NT2/D1 (cell line): Measurements from ENCODE around the gene TSPAN17.
A peak's percentile ranks its signal among the peaks of the same experiment; 100 is the strongest.

Source experiments
- DNase-seq: peaks from one replicate; pipeline ENCODE4 v3.0.0-alpha.2; 2011; ENCODE audit warnings: low read depth, low spot score
- H3K27me3 ChIP-seq: 2 replicates; pipeline ENCODE4 v1.6.0; 2011; ENCODE audit warnings: mild to moderate bottlenecking; ENCODE audit not compliant: insufficient read length, insufficient read depth
- H3K36me3 ChIP-seq: 2 replicates; pipeline ENCODE4 v1.6.1; 2011; ENCODE audit warnings: mild to moderate bottlenecking, low read length, mixed read lengths; ENCODE audit not compliant: insufficient read depth, insufficient read length
- H3K4me1 ChIP-seq: 2 replicates; pipeline ENCODE4 v1.5.1; 2011; ENCODE audit not compliant: insufficient read depth, insufficient read length
- H3K4me3 ChIP-seq: 2 replicates; pipeline ENCODE4 v1.5.1; 2011; ENCODE audit warnings: low read depth; ENCODE audit not compliant: insufficient read length
- H3K9ac ChIP-seq: 2 replicates; pipeline ENCODE4 v1.6.0; 2011; ENCODE audit warnings: low read depth; ENCODE audit not compliant: insufficient read length
- H3K9me3 ChIP-seq: 2 replicates; pipeline ENCODE4 v1.5.1; 2011; ENCODE audit warnings: mild to moderate bottlenecking, low read length; ENCODE audit not compliant: insufficient read depth
- SUZ12 ChIP-seq: IDR thresholded peaks from 2 replicates; pipeline ENCODE4 v1.6.1; 2011; ENCODE audit not compliant: insufficient read length, insufficient read depth; ENCODE audit errors: extremely low read depth
- YY1 ChIP-seq: IDR thresholded peaks from 2 replicates; pipeline ENCODE4 v1.6.1; 2011; ENCODE audit not compliant: insufficient read length, insufficient read depth
- ZNF274 ChIP-seq: IDR thresholded peaks from 2 replicates; pipeline ENCODE4 v1.6.1; 2011; ENCODE audit warnings: mild to moderate bottlenecking, low read depth, low read length

The TSPAN17 gene

DNA sequence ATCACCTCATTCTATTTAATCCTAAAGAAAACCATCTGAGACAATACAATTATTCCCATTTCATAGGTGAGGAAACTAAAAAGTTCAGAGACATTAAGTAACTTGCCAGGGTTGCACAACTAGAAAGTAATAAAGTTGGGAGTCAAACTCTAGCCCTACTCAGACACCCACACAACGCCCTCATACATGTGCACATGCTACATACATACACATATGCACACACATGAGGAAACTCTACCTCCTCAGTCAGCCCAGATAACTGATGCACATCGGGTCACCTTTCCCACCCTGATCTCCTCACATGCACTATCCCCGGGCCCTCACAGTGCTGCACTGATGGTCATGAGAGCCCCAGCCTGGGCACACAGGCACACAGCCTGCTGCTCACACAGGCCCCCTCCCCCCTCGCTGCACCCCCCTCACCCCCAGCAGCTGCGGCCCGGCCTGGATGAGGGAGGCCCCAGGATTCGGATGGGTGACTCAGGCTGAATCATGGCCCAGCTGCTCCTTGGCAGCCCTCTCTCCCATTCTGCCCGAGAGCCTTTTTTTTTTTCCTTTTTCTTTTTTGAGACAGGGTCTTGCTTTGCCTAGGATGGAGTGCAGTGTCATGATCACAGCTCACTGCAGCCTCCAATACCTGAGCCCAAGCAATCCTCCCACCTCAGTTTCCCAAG is 32.3 kb upstream of the TSPAN17 start:
- DNase-seq: no peak
- Histone ChIP-seq H3K4me1 (peaks cover 13% of the 10 kb centered on the region), H3K9ac (no peak overlapping the region), H3K36me3 (no peaks in the 10 kb centered on the region), H3K4me3 (no peak overlapping the region), H3K27me3 (peaks cover 31% of the 10 kb centered on the region), H3K9me3 (no peaks in the 10 kb centered on the region)
- TF ChIP-seq ZNF274 (no peak), YY1 (no peak), SUZ12 (no peak)

GRCh38 chr5:176616511-176616910 is 30.8 kb upstream of the TSPAN17 start:
- peaks cover 14% of the 10 kb centered on the region for H3K4me1 ChIP-seq
- no peaks in the 10 kb centered on the region for H3K9me3 ChIP-seq
- peaks cover 36% of the 10 kb centered on the region for H3K27me3 ChIP-seq
- no peak for DNase-seq
- no peaks in the 10 kb centered on the region for H3K36me3 ChIP-seq
- H3K4me3 ChIP-seq: no peak overlapping the region
- no peak for TF ChIP-seq SUZ12
- H3K9ac ChIP-seq: no peak overlapping the region

- H3K9ac ChIP-seq: no peak overlapping the region
- H3K27me3 ChIP-seq: peaks cover 36% of the 10 kb centered on the region
- H3K9me3 ChIP-seq: no peaks in the 10 kb centered on the region
- peaks cover 7% of the 10 kb centered on the region for H3K4me1 ChIP-seq
- DNase-seq: no peak
- H3K4me3 ChIP-seq: peak overlapping the region; percentile 22
- TF ChIP-seq ZNF274 (no peak), YY1 (no peak), SUZ12 (no peak)
- H3K36me3 ChIP-seq: no peaks in the 10 kb centered on the region
Observed at GRCh38 chr5:176618783-176619182, 28.5 kb upstream of the TSPAN17 start.

DNA sequence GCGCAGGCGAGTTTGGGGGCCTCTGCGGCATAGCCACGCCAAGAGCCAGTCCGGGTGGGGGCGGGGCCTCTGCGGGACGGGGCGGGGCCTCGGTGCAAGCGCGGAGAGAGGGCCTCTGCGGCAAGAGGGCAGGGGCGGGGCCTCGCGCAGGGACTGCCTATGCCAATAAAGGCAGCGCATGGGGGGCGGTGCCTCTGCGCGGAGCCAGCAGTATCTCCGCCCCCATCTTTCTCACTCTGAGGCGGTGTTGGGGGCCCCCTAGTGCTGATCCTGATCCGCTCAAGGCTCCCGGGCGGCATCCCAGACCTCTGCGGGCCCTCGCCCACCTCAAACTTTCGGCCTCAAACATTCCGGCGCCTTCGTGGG is 28.1 kb upstream of the TSPAN17 start:
- H3K36me3 ChIP-seq: no peaks in the 10 kb centered on the region
- H3K4me1 ChIP-seq: peaks cover 7% of the 10 kb centered on the region
- peak overlapping the region; percentile 74 for H3K9ac ChIP-seq
- H3K4me3 ChIP-seq: peak overlapping the region; percentile 28
- TF ChIP-seq YY1: no peak
- TF ChIP-seq SUZ12: no peak
- TF ChIP-seq ZNF274: no peak
- DNase-seq: peak; percentile 89
- no peaks in the 10 kb centered on the region for H3K9me3 ChIP-seq
- H3K27me3 ChIP-seq: peaks cover 36% of the 10 kb centered on the region

DNA sequence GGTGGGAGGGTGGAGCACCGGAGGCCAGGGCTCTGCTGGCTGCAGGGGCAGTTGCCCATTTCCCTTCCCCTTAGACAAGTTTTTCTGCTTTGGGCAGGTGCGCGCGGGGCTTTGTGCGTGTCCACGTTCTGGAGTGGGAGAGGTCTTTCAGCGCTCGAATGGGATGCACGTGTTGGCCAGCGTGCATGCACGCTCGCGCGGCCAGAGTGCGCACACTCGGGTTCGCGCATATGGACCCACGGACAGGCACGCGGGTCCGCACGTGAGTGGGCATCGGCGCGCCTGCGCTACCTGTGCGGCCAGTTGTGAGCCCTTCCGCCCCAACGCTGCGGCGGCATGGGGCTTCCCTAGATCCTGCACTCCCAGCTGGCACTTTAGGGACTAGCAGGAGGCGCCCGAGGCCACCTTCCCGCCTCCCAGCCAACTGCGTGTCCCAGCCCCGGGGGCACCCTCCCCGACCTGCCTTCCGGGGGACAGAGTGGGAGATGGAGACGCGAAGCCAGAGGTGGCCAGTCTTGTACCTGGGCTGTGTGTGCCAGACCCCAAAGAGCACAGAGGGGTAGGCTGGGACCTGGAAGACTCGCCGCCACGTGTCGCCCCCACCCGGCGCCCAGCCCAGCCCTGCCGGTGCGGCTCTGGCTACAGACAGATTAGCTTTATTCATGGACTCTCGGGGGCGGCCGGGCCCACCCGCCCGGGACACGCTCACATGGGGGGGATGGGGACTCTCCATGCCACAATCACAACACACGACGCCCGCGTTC is 27.5 kb upstream of the TSPAN17 start:
- Histone ChIP-seq H3K4me1 (peaks cover 7% of the 10 kb centered on the region), H3K27me3 (peaks cover 36% of the 10 kb centered on the region), H3K36me3 (no peaks in the 10 kb centered on the region), H3K9me3 (no peaks in the 10 kb centered on the region), H3K9ac (peak overlapping the region; percentile 74), H3K4me3 (peak overlapping the region; percentile 28)
- no peak for DNase-seq
- no peak for TF ChIP-seq YY1
- TF ChIP-seq SUZ12: no peak
- TF ChIP-seq ZNF274: no peak

GRCh38 chr5:176620333-176620981 is 26.8 kb upstream of the TSPAN17 start:
- TF ChIP-seq ZNF274 (no peak), YY1 (no peak), SUZ12 (no peak)
- Histone ChIP-seq H3K27me3 (peaks cover 36% of the 10 kb centered on the region), H3K4me3 (peak overlapping the region; percentile 28)

GRCh38 chr5:176621661-176622079 is 25.6 kb upstream of the TSPAN17 start:
- Histone ChIP-seq H3K4me3 (no peak overlapping the region), H3K9ac (no peak overlapping the region), H3K36me3 (no peaks in the 10 kb centered on the region), H3K27me3 (peaks cover 36% of the 10 kb centered on the region), H3K4me1 (peaks cover 11% of the 10 kb centered on the region), H3K9me3 (no peaks in the 10 kb centered on the region)
- no peak for DNase-seq
- TF ChIP-seq ZNF274 (no peak), YY1 (no peak), SUZ12 (no peak)

More at GRCh38 chr5:176620333-176620981, 26.8 kb upstream of the TSPAN17 start:
- no peaks in the 10 kb centered on the region for H3K36me3 ChIP-seq
- no peak for DNase-seq
- H3K9me3 ChIP-seq: no peaks in the 10 kb centered on the region
- peak overlapping the region; percentile 50 for H3K9ac ChIP-seq
- H3K4me1 ChIP-seq: peaks cover 10% of the 10 kb centered on the region
